Adrenal gland (tissue), 12 donors: ENCODE results near the gene KRTAP21-1. TPM values are rescaled to one million over a fixed set of nuclear protein-coding genes. Genes with fewer than 3 reads are reported as not detected.

Experiments used
- DNase-seq, 7 donors: peaks; one replicate each; pipeline ENCODE4 v3.0.0-alpha.2; 2019 to 2020
- H3K27ac ChIP-seq, 5 donors: fragments of 200-600 bp; sonication (generic) in 4 of 5; 1 replicate in 3 of 5; 2 replicates in 2 of 5; pipeline versions ENCODE4 v1.5.1 to v1.8.0; 2016 to 2020; ENCODE audit warnings: mild to moderate bottlenecking in 1 of 5
- H3K27me3 ChIP-seq: fragments of 200-600 bp; 2 replicates; pipeline ENCODE4 v1.8.0; 2021
- H3K36me3 ChIP-seq, 2 donors: fragments of 200-600 bp; replicated peaks in 1 of 2; 1 replicate in 1 of 2; 2 replicates in 1 of 2; pipeline versions ENCODE4 v1.5.1 to v1.8.0; 2018 to 2022
- H3K4me1 ChIP-seq, 2 donors: fragments of 200-600 bp; replicated peaks in 1 of 2; 1 replicate in 1 of 2; 2 replicates in 1 of 2; pipeline versions ENCODE4 v1.5.1 to v1.8.0; 2018 to 2021
- H3K4me3 ChIP-seq, 4 donors: fragments of 200-600 bp; sonication (generic) in 3 of 4; one replicate each; pipeline ENCODE4 v1.5.1; 2016 to 2018
- H3K9me3 ChIP-seq, 3 donors: fragments of 200-600 bp; sonication (generic) in 1 of 3; replicated peaks in 1 of 3; 1 replicate in 2 of 3; 2 replicates in 1 of 3; pipeline versions ENCODE4 v1.5.1 to v1.8.0; 2016 to 2021
- POLR2A ChIP-seq, 2 donors: fragments of 450-650 bp; IDR thresholded peaks; one replicate each; pipeline ENCODE4 v1.6.1; 2017; ENCODE audit warnings: antibody characterized with exemption in 2 of 2, mild to moderate bottlenecking in 2 of 2, moderate library complexity in 1 of 2
- WGBS, 4 donors: extraction: QIAGEN DNeasy Blood & Tissue Kit in 2 of 4; methylation state at CpG; one replicate each; pipeline versions ENCODE4 v1.1.5 to v1.1.7; 2013 to 2017; 5-methylcytosine and 5-hydroxymethylcytosine counted together
- intact Hi-C, 2 donors: fragments of 100-400 bp; cut with DNase I; formaldehyde crosslinking; loops; one replicate each; pipeline versions ENCODE4 v1.14.1 to v1.15.0; 2022 to 2023
- polyA plus RNA-seq, 3 donors: library from polyadenylated mRNA; stranded (reverse); fragments of 200-250 nt in 2 of 3; fragments of 350-450 nt in 1 of 3; fragmentation: Illumina TruSeq in 1 of 3; extraction: RNeasy Lipid Tissue Mini Kit (QIAGEN cat#74804) in 1 of 3; gene quantifications; one replicate each; pipeline ENCODE4 v1.2.3, GENCODE V29; 2013 to 2014
- total RNA-seq, 9 donors: library from RNA; depleted of rRNA in 4 of 9; stranded (reverse); fragments of >200 nt in 4 of 9; fragments of 120-200 nt in 1 of 9; fragmentation: NEBNext Ultra II Directional in 1 of 9; extraction: Animal tissue kit (Norgen Biotek cat#: 25700) in 1 of 9; gene quantifications; one replicate each; pipeline versions ENCODE4 v1.1.0 to v1.2.4, GENCODE V29; 2013 to 2023
- TF ChIP-seq, protein P1 (sequence below), 6 experiments: fragments of 450-650 bp in 4 of 6; fragments of 200-600 bp in 2 of 6; sonication (generic) in 1 of 6; IDR thresholded peaks; 1 replicate in 5 of 6; 2 replicates in 1 of 6; pipeline versions ENCODE4 v1.5.1 to v1.8.0; 2016 to 2021; ENCODE audit warnings: antibody characterized with exemption in 6 of 6, mild to moderate bottlenecking in 2 of 6, moderate library complexity in 1 of 6
- donor health status: healthy with polysubstance abuse.
- donor health status: Bipolar disorder and iron deficiency.
- donor health status: DM: yes; HTN: yes; CAD: no.
- donor health status: DM: no; HTN: no; CAD: no.
- donor health status: DM: no; HTN: no; CAD: no.
- donor health status: DM: yes; HTN: yes; CAD: no.

Gene KRTAP21-1
- total and polyA plus RNA-seq, 12 donors, result not detected

DNA sequence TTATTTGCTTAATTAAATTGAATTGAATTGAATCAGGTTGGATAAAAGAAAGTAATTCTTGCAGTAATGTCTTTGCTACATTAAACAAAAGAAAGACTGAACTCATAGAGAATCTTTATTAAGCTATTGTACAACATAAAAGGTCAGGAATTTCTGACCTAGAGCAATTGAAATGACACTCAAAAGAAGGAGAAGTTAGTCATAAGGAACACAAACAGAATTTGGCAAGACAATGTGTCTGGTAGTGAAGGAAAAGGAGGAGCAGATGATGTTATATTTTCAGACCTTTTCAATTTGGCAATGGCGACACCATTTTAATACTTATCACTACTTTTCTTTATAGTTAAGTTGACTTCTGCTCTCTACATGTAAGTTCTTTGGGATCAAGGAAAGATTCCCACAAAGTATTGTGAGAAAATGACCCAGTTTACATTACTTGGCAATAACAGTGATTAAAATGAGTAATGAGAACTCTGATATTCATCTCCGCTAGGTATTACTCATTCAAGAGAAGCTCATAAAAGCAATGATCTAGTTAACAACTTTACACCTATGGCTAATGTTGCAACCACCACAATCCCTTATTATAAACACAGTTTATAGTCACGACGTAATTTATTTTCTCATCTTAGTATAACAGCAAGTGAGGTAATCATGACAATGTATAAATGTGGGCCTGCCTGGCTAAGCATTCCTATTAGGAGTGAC, 14.7 kb upstream of the KRTAP21-1 start:
- TF ChIP-seq, protein P1, sequence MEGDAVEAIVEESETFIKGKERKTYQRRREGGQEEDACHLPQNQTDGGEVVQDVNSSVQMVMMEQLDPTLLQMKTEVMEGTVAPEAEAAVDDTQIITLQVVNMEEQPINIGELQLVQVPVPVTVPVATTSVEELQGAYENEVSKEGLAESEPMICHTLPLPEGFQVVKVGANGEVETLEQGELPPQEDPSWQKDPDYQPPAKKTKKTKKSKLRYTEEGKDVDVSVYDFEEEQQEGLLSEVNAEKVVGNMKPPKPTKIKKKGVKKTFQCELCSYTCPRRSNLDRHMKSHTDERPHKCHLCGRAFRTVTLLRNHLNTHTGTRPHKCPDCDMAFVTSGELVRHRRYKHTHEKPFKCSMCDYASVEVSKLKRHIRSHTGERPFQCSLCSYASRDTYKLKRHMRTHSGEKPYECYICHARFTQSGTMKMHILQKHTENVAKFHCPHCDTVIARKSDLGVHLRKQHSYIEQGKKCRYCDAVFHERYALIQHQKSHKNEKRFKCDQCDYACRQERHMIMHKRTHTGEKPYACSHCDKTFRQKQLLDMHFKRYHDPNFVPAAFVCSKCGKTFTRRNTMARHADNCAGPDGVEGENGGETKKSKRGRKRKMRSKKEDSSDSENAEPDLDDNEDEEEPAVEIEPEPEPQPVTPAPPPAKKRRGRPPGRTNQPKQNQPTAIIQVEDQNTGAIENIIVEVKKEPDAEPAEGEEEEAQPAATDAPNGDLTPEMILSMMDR (IDR thresholded peaks at IDR 0.05), result no peak
- Histone ChIP-seq H3K4me1 (no peaks in the 10 kb centered on the region), H3K9me3 (no peaks in the 10 kb centered on the region), H3K4me3 (no peak overlapping the region), H3K27me3 (no peaks in the 10 kb centered on the region), H3K27ac (no peak overlapping the region), H3K36me3 (no peaks in the 10 kb centered on the region)
- no peak for DNase-seq
- WGBS, 4 donors, result 80 to 89% (median 85%) methylated on average over 4 of the region's 4 CpGs
- intact Hi-C loops, result no loop called here

DNA sequence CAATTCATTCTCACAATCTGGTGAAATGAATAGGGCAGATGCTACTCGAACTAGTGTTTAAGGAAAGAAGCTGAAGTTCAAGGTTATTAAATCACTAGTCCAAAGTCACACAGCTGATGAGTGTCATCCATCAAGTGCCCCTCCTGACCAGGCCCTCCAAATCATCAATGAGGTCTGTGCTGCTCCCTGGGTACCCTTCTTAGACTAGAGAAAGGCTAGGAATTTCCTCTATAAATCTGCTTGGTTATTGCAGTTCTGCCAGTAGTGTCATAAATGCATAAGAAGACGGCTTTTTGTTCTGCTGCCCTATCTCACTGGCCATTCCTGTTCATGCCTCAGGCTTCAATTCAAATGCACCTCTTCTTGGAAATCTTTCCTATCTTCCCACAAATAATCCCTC, 5.5 kb upstream of the KRTAP21-1 start:
- Histone ChIP-seq H3K27ac (no peak overlapping the region), H3K36me3 (no peaks in the 10 kb centered on the region), H3K4me3 (no peak overlapping the region), H3K27me3 (no peaks in the 10 kb centered on the region), H3K9me3 (no peaks in the 10 kb centered on the region), H3K4me1 (no peaks in the 10 kb centered on the region)
- intact Hi-C loops, result no loop called here
- TF ChIP-seq POLR2A (IDR thresholded peaks at IDR 0.05), result no peak
- TF ChIP-seq, protein P1 (IDR thresholded peaks at IDR 0.05), result no peak
- DNase-seq, result no peak
- WGBS, 4 donors, result 34 to 44% (median 36%) methylated on average over 2 of the region's 2 CpGs

DNA sequence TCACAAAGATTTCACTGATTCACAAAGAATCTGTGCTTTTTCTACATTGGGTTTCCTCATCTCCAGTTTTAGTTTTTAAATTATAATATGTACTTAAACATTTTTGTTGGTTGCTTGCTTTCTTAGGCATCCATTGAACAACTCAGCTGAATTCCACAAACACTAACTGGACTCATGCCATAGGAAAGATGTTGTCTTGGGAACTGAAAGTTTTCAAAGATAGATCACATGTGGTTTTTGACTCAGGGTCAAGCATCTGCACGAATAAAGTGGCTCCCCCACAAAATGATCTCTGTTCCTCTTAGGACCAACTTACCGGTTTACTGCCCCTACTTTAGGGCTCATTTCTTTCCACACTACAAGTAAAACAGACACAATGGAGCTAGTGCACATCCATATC, 3.1 kb upstream of the KRTAP21-1 start:
- no peaks in the 10 kb centered on the region for H3K4me1 ChIP-seq
- no peaks in the 10 kb centered on the region for H3K27me3 ChIP-seq
- H3K27ac ChIP-seq, result no peak overlapping the region
- no peak overlapping the region for H3K4me3 ChIP-seq
- no peaks in the 10 kb centered on the region for H3K36me3 ChIP-seq
- DNase-seq, result no peak
- intact Hi-C loops, result no loop called here
- no peaks in the 10 kb centered on the region for H3K9me3 ChIP-seq
- no peak for TF ChIP-seq POLR2A (IDR thresholded peaks at IDR 0.05)
- TF ChIP-seq, protein P1 (IDR thresholded peaks at IDR 0.05), result no peak
- 33 to 54% (median 49%) methylated on average over 2 of the region's 2 CpGs for WGBS, 4 donors

DNA sequence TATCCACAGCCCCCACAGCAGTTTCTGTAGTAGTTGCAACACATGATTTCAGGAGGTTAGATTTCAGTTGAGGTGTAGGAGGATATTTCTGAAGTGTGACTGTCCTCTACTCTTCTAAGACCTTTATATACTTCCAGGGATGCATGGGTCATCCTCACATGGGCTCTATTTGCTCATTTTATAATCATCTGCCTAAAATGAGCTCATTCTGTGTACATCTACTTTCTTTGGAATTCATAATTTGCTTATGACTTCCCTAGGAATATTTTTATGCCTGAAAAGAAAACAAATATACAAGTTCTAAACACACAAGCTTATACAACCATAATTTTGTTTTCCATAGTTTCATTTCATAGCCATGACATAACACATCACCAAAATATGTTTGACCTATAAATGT, 8.1 kb downstream of the KRTAP21-1 start, which contains the start of gene KRTAP21-2:
TSS of gene KRTAP21-2 (minus strand) at position 101 of the 400 bp plus-strand sequence. CDS start at position 44, 57 bp downstream.
- H3K27ac ChIP-seq, result no peak within 1 kb of the TSS
- H3K36me3 ChIP-seq, result no peaks in the 10 kb centered on the region
- H3K27me3 ChIP-seq, result no peaks in the 10 kb centered on the region
- TF ChIP-seq, protein P1 (IDR thresholded peaks at IDR 0.05), result no peak
- TF ChIP-seq POLR2A (IDR thresholded peaks at IDR 0.05), result no peak
- intact Hi-C loops, result no loop called here
- H3K9me3 ChIP-seq, result no peaks in the 10 kb centered on the region
- H3K4me1 ChIP-seq, result no peaks in the 10 kb centered on the region
- no peak within 1 kb of the TSS for H3K4me3 ChIP-seq
- no peak for DNase-seq
